Epithelial cell of esophagus (primary cell): ENCODE data around the gene ARSG.
"Not testable (repeated sequence)": the region's sequence is repeated elsewhere in the genome, so short reads cannot be mapped to it uniquely, and the experiment has no call there.

Experiments used
- DNase-seq: peaks from one replicate; pipeline ENCODE4 v3.0.0; 2010; ENCODE audit warnings: low read depth
- H3K4me3 ChIP-seq: 2 replicates; pipeline ENCODE4 v1.5.1; 2011; ENCODE audit warnings: mild to moderate bottlenecking, low read length, control low read depth
- TF ChIP-seq, protein P1 (sequence below): IDR thresholded peaks from 2 replicates; pipeline ENCODE4 v1.5.1; 2011; ENCODE audit warnings: low read depth, mild to moderate bottlenecking, low read length, control low read depth, inconsistent platforms; ENCODE audit not compliant: insufficient read depth; ENCODE audit errors: missing control alignments

Gene ARSG

GRCh38 chr17:68353111-68353521 lies 61.8 kb downstream of the ARSG start:
- DNase-seq: no peak
- H3K4me3 ChIP-seq: no peak overlapping the region
- TF ChIP-seq, protein P1, sequence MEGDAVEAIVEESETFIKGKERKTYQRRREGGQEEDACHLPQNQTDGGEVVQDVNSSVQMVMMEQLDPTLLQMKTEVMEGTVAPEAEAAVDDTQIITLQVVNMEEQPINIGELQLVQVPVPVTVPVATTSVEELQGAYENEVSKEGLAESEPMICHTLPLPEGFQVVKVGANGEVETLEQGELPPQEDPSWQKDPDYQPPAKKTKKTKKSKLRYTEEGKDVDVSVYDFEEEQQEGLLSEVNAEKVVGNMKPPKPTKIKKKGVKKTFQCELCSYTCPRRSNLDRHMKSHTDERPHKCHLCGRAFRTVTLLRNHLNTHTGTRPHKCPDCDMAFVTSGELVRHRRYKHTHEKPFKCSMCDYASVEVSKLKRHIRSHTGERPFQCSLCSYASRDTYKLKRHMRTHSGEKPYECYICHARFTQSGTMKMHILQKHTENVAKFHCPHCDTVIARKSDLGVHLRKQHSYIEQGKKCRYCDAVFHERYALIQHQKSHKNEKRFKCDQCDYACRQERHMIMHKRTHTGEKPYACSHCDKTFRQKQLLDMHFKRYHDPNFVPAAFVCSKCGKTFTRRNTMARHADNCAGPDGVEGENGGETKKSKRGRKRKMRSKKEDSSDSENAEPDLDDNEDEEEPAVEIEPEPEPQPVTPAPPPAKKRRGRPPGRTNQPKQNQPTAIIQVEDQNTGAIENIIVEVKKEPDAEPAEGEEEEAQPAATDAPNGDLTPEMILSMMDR: no peak

- not testable (repeated sequence) for H3K4me3 ChIP-seq, DNase-seq
Measured at GRCh38 chr17:68354311-68354710, 63.0 kb downstream of the ARSG start.

DNA sequence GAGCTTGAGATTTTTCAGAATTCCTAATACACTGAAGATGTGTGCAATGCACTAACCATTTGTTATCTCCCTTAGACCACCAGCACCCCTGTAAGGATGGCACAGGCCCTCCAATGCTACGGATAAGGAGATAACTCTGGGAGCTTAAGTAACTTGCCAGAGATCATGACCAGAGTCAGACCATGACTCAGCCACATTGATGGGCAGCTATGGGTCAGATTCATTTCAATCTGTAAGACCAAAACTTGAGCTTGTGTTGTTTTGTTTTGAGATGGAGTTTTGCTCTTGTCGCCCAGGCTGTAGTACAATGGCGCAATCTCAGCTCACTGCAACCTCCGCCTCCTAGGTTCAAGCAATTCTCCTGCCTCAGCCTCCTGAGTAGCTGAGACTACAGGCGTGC lies 63.8 kb downstream of the ARSG start:
- not testable (repeated sequence) for DNase-seq, H3K4me3 ChIP-seq

- DNase-seq: no peak
- no peak overlapping the region for H3K4me3 ChIP-seq
- TF ChIP-seq, protein P1: no peak
Measured at GRCh38 chr17:68356520-68356919, 65.2 kb downstream of the ARSG start.

DNA sequence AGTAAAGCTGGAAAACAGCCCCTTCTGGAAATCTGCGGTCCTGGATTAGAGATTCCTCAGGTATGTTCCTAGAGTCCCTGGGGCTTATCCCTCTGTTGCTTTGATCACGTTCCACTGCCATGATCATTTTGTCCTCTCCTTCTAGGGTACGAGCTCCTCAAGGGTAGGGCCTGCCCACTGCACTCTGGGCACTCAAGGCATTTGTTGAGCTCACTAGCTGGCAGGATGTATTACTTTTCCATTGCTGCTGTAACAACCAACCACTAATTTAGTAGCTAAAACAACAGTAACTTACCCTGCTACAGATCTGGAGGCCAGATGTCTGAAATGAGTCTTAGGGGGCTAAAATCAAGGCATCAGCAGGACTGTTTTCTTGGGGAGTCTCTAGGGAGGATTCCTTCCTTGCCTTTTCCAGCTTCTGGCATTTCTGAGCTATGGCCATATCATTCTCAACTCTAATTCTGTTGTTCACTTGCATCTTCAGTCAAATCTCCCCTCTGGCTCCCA lies 65.7 kb downstream of the ARSG start:
- no peak overlapping the region for H3K4me3 ChIP-seq
- TF ChIP-seq, protein P1: no peak
- no peak for DNase-seq

GRCh38 chr17:68357886-68358285 lies 66.6 kb downstream of the ARSG start:
- no peak for DNase-seq
- TF ChIP-seq, protein P1: no peak
- H3K4me3 ChIP-seq: no peak overlapping the region

DNA sequence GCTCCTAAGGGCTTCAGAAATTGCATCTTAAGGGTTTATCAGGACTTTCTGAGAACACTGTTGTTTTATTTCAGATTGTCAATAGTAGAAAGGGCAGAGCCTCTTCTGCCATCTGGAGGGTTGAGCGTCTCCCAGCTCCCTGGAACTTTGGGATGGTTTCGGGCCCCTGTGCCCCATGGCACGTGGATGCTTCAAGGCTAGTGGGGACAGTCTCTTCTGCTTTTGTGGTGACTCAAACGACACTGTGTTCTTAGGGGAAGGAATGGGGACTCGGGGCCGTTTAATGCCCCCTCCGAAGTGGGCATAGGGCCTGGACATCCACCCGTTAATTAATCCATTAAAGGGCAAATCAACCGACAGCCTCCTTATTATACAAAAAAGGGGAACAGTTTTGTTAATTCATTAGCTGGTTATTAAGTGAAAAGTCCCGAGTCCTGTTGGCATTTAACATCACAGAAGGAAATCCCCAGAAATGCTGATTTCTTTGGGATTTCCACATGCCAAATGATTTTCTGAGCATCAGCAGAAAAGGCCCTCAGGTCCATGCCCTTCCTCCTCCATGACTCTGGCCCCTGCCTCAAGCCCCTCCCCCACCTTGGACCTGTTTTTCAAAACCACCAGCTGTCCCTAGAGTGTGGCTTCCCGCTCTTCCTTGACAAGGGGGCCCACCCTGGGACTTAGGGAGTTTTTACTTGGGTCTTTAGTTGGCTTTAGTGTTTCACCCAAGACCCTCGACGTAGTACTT lies 68.7 kb downstream of the ARSG start:
- no peak overlapping the region for H3K4me3 ChIP-seq
- DNase-seq: no peak
- TF ChIP-seq, protein P1: no peak

- DNase-seq: no peak
- H3K4me3 ChIP-seq: no peak overlapping the region
- TF ChIP-seq, protein P1: no peak
Measured at GRCh38 chr17:68365469-68365868, 74.2 kb downstream of the ARSG start.
